ENCODE results near the gene PLEKHO1.
"Not testable (repeated sequence)": the region's sequence is repeated elsewhere in the genome, so short reads cannot be mapped to it uniquely, and the experiment has no call there.

PLEKHO1 gene

GRCh38 chr1:150149271-150150132, at the start of gene PLEKHO1:
PLEKHO1 (plus strand) TSS chr1:150149916; CDS start chr1:150150258, 342 bp downstream.
- peak; percentile 73 to 77 for DNase-seq (ENCODE audit: low read depth in 2 of 2)

DNA sequence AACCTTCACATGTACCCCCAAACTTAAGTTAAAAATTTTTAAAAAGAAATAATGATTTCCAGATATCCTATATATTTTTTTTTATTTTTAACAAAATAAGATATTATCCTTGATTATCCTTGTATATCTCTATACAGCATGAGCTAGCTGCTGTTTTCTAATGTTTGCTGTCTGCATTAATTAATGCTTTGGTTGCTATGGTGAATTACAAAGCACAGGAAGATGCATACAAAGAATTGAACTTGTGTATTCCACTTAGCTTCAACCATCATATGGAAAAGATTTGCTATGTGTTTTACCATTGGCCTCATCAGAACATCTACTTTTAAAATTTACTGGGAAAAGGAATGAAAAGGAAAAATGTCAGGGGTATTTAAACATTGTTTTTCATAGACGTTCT, 46.7 kb upstream of the PLEKHO1 start:
- no peak for DNase-seq (ENCODE audit: low read depth in 2 of 2)

- no peak for DNase-seq (ENCODE audit: low read depth in 2 of 2)
These were observed 43.4 kb upstream of the PLEKHO1 start for GRCh38 chr1:150106341-150106740.

DNA sequence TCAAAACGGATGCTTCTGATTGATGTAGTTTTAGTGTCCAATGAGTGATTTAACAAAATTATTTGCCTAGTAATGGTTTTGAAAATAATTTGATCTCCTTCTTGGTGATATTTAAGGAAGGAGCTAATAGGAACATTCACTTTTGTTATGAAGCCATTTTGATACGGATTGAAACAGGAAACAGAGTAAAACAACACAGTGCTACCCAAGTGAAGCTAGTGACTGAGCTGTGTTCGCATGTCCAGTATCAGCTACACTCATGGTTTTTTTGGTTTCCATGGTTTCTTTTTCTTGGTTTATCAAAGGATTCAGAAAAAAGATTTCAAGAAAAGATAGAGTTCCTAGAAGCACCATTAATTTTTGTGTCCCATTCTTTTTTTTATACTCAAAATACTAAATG, 40.1 kb upstream of the PLEKHO1 start:
- DNase-seq (ENCODE audit: low read depth in 2 of 2), result no peak

GRCh38 chr1:150110116-150110515, 39.6 kb upstream of the PLEKHO1 start:
- DNase-seq (ENCODE audit: low read depth in 2 of 2), result no peak

DNA sequence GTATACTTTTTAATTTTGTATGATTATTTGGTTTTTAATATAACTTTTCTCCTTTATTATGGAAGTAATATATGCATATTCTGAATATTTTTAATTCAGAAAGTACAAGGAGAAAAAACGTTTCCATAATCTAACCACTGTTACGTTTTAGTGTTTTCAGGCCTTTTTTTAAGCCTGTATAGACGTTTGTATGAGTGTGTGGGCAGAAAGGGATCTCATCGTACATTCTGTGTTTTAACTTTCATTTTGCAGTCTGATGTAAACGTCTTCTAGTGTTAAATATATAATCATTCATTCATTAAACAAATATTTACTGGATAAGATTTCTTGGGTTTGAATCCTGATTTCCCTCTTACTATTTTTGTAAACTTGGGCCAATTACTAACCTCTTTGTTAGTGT, 38.0 kb upstream of the PLEKHO1 start:
- DNase-seq (ENCODE audit: low read depth in 2 of 2), result no peak

GRCh38 chr1:150115121-150115520, 34.6 kb upstream of the PLEKHO1 start:
- DNase-seq (ENCODE audit: low read depth in 2 of 2), result no peak

- no peak for DNase-seq (ENCODE audit: low read depth in 2 of 2)
These were observed 31.0 kb upstream of the PLEKHO1 start for GRCh38 chr1:150118716-150119115.

- DNase-seq (ENCODE audit: low read depth in 2 of 2), result no peak
These were observed 28.4 kb upstream of the PLEKHO1 start for GRCh38 chr1:150121236-150121862.

- DNase-seq (ENCODE audit: low read depth in 2 of 2), result no peak
These were observed 22.9 kb upstream of the PLEKHO1 start for GRCh38 chr1:150126811-150127210.

DNA sequence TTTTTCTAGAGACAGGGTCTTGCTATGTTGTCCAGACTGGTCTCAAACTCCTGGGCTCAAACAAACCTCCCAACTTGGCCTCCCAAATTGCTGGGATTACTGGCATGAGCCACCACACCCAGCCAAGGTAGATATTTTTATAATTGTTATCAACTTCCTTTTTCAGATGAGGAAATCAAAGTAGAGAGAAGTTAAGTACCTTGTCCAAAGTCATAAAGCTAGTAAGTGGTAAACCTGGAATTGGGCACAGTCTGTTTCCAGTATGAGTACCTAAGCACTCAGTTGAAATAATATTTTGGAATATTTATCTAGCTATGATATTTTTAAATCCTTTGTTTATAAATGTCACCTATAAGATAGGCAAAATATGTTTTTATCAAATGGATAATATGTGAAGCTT, 22.3 kb upstream of the PLEKHO1 start:
- DNase-seq (ENCODE audit: low read depth in 2 of 2), result no peak

DNA sequence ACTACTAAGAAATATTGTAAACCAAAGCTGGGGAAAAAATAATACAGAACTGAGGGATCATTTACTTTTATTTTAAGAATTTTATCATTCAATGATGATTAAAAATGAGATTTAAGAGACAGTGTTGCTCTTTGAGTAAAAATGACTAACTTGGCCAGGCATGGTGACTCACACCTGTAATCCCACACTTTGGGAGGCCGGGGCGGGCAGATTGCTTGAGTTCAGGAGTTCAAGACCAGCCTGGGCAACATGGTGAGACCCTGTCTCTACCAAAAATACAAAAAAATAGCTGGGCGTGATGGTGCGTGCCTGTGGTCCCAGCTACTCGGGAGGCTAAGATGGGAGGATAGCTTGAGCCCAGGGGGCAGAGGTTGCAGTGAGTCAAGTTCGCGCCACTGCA, 21.8 kb upstream of the PLEKHO1 start:
- no peak for DNase-seq (ENCODE audit: low read depth in 2 of 2)

- no peak for DNase-seq (ENCODE audit: low read depth in 2 of 2)
These were observed 17.3 kb upstream of the PLEKHO1 start for GRCh38 chr1:150132372-150132771.

- no peak for DNase-seq (ENCODE audit: low read depth in 2 of 2)
These were observed 15.2 kb upstream of the PLEKHO1 start for GRCh38 chr1:150134537-150134936.

DNA sequence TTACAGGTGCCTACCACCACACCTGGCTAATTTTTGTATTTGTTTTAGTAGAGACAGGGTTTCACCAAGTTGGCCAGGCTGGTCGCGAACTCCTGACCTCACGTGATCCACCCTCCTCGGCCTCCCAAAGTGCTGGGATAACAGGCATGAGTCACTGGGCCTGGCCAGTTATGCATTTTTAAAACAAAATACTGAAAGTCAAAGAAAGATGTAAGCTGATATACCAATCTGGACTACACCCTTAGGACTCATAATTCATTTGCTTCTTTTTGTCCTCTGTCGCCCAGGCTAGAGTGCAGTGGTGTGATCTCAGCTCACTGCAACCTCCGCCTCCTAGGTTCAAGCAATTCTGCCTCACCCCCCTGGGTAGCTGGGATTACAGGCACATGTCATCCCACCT, 14.3 kb upstream of the PLEKHO1 start:
- DNase-seq (ENCODE audit: low read depth in 2 of 2), result not testable (repeated sequence)

DNA sequence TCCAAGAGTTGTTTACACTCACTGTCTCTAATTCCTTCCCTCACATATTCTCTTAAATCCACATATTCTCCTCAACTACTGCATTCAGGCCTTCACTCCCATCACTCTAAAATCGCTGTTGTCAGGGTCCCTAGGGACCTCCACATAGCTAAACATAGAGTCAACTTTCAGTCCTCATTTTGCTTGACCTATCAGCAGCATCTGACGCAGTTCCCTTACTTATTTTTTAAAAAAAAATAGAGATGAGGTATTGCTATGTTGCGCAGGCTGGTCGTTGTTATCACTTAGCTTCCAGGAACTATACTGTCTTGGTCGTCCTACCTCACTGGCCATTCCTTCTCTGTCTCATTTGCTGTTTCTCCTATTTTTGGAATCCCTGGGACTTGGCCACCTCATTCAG, 11.7 kb upstream of the PLEKHO1 start:
- no peak for DNase-seq (ENCODE audit: low read depth in 2 of 2)

- DNase-seq (ENCODE audit: low read depth in 2 of 2), result no peak
These were observed 8.3 kb upstream of the PLEKHO1 start for GRCh38 chr1:150141452-150141851.

- DNase-seq (ENCODE audit: low read depth in 2 of 2), result no peak
These were observed 7.6 kb upstream of the PLEKHO1 start for GRCh38 chr1:150142083-150142482.

GRCh38 chr1:150144606-150145005, 5.1 kb upstream of the PLEKHO1 start:
- no peak for DNase-seq (ENCODE audit: low read depth in 2 of 2)

- not testable (repeated sequence) for DNase-seq (ENCODE audit: low read depth in 2 of 2)
These were observed 3.7 kb upstream of the PLEKHO1 start for GRCh38 chr1:150146016-150146415.

- no peak for DNase-seq (ENCODE audit: low read depth in 2 of 2)
These were observed 2.7 kb upstream of the PLEKHO1 start for GRCh38 chr1:150146849-150147542.

DNA sequence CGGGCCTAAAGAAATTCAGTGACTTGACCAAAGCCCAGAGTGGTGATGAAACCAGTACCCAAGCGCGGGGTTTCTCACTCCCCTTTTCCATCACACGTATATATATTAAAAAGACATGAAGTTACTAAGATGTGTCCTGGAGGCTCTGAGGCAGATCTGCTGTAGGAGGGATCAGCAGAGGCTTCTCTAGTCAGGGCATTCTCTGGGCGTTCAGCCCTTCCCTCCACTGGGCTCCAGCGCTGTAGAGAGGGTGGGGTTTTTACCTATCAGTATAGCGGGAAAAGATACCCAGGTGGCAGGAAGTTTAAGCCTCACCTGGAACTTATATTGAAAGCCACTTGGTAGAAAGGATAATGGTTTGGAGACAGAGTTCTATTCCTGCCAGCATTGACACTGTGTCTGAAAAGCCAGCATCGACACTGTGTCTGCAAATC, 862 bp upstream of the PLEKHO1 start:
- DNase-seq (ENCODE audit: low read depth in 2 of 2), result no peak

Data from activated CD8-positive, alpha-beta memory T cell treated with anti-CD3 and anti-CD28 coated beads for 4 hours (primary cell).